ENCODE data around the gene CPAMD8.

DNA sequence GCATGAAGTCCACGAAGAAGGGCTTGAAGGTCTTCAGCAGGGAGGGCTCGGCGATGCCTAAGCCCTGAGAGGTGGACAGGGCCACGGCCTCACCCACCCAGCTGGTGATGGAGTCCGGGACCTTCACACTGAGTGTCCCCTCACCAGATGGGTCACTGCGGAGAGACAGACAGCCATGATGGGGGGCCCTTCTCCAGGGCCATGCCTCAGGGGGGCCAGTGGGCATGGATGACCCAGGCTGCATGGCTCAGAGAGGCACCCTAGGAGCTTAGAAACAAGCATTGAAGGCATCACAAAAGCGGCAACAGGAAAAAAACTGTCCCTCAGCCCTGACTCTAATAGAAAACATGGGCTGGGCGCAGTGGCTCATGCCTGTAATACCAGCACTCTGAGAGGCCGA lies 74.6 kb downstream of the CPAMD8 start:
- TF ChIP-seq, protein P1, sequence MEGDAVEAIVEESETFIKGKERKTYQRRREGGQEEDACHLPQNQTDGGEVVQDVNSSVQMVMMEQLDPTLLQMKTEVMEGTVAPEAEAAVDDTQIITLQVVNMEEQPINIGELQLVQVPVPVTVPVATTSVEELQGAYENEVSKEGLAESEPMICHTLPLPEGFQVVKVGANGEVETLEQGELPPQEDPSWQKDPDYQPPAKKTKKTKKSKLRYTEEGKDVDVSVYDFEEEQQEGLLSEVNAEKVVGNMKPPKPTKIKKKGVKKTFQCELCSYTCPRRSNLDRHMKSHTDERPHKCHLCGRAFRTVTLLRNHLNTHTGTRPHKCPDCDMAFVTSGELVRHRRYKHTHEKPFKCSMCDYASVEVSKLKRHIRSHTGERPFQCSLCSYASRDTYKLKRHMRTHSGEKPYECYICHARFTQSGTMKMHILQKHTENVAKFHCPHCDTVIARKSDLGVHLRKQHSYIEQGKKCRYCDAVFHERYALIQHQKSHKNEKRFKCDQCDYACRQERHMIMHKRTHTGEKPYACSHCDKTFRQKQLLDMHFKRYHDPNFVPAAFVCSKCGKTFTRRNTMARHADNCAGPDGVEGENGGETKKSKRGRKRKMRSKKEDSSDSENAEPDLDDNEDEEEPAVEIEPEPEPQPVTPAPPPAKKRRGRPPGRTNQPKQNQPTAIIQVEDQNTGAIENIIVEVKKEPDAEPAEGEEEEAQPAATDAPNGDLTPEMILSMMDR (conservative IDR thresholded peaks at IDR 0.05; ENCODE audit: low read depth, low read length): no peak
- TF ChIP-seq EZH2 (IDR thresholded peaks at IDR 0.05; ENCODE audit: low read length, unreplicated experiment): no peak
- no peak for TF ChIP-seq EZH2phosphoT487 (IDR thresholded peaks at IDR 0.05; ENCODE audit: borderline replicate concordance, low read length)

Measured in PC-3 (cell line).